HG03095 (cell line): Measurements from ENCODE around the gene BRD9.
"Not testable (repeated sequence)": the region's sequence is repeated elsewhere in the genome, so short reads cannot be mapped to it uniquely, and the experiment has no call there.

Experiments
- ATAC-seq: cut with Tn5 transposase; IDR thresholded peaks from one replicate; pipeline ENCODE4 v1.9.1; 2021; ENCODE audit warnings: moderate library complexity; ENCODE audit not compliant: unreplicated experiment

The BRD9 gene

GRCh38 chr5:846602-847091 is 46.0 kb downstream of the BRD9 start:
- not testable (repeated sequence) for ATAC-seq

- ATAC-seq = not testable (repeated sequence)
These were observed 46.7 kb downstream of the BRD9 start for GRCh38 chr5:845676-846601.

GRCh38 chr5:845031-845675 is 47.4 kb downstream of the BRD9 start:
- not testable (repeated sequence) for ATAC-seq

GRCh38 chr5:844426-844825 is 48.2 kb downstream of the BRD9 start:
- not testable (repeated sequence) for ATAC-seq

DNA sequence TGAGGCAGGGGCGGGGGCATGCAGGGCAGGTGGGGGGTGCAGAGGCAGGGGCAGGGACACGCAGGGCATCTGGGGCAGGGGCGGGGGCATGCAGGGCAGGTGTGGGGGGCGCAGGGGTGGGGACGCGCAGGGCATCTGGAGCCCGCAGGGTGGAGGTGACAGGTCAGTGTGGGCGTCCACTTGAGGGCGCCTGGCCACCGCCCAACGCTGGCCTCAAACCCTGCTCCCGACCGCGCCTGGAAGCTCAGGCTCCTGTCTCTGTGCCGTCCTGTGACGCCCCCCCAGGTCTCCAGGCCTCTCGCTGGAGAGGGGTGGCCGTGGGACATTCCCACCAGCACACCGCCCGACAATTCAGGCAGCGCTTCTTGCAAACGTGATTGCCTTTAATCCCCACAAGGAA is 48.7 kb downstream of the BRD9 start:
- ATAC-seq = not testable (repeated sequence)

DNA sequence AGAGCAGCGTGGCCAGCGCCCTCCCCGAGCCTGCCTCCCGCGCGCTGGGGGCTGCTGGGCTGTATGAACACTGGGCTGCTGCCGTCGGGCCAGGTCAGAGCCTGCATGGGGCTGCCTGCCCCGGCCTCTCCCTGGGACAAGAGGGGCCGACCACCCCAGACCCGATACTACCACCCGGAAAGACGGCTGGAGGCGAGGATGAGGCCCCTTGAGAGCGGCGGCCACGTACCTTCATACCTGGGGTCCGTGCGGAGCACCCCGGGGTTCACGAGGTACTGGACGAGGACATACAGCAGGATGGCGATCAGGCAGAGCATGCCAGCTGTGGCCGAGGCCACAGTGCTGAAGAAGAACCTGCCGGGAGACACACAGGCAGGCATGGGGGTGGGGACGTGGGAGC is 49.2 kb downstream of the BRD9 start:
- ATAC-seq = not testable (repeated sequence)

DNA sequence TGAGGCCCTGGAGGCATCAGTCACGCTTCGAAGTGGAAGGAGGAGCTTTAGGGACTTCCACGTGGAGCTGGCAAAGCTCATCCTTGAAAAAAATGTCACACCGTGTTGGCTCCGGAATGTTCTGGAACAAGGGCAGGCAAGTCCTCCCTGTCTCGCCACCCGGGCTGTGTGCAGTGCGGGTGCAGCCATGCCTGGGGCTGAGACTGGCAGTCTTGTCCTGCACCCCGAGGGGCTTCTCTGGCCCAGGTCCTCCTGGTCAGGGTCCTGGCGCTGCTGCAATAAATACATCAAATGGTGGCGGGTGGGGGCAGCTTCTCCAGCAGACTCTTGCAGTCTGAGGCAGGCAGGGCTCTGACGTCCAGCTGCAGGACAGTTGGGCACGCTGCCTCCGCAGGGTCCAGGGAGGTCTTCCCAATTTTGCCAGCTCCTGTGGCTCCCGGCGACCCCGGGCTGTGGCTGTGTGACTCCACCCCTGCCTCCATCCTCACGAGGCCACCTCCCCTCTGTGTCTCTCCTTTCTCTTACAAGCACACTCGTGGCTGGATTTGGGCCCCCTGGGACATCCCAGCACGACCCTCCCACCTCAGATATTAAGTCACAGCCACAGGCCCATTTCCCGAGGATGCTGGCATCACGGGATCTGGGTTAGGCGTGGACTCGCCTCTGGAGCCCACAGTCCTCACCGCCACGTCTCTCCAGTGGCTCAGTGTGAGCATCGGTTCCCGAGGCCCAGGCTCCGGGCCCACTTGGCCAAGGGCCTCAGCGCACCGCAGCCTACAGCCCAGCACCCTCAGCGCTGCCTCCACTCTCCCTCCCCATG is 50.0 kb downstream of the BRD9 start:
- ATAC-seq = not testable (repeated sequence)

DNA sequence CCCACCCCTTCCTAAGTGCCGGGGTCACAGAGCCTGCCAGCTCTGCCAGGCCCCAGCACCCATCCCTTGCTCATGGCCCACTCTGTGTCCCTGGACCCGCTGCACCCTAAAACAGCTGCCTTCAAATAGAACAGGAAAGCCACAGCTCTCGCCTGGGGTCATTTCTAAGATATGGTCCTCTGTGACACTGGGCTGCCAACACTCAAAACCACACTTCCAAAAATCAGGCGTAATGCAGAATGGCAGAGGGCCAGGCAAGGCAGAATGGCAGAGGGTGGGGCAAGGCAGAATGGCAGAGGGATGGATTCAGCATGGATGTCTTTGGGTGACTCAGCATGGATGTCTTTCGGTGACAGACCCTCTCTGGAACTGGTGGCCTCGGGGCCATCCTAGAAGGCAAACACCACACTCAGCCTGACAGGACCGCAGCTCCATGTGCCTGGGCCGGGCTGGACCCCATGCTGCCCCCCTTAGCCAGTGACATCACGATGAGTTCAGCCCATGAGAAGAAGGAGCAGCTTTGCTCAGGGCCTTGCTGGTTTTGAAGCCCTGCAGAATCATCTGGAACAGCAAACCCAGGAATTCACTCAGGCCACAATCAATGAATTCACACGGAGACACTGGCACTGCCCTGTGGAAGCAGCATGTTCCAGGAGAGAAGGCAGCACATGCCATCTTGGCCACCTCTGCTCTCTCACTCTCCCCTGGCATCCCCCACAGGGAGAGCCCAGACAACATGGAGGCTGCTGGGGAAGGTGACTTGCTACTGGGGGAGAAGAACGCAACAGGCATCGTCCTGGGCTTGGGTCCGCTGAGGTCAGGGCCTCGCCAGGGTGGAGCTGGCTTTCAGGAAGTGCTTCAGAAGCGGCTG is 50.8 kb downstream of the BRD9 start:
- ATAC-seq = not testable (repeated sequence)

- ATAC-seq = not testable (repeated sequence)
These were observed 51.6 kb downstream of the BRD9 start for GRCh38 chr5:840974-841435.

- ATAC-seq = not testable (repeated sequence)
These were observed 52.3 kb downstream of the BRD9 start for GRCh38 chr5:840118-840973.

DNA sequence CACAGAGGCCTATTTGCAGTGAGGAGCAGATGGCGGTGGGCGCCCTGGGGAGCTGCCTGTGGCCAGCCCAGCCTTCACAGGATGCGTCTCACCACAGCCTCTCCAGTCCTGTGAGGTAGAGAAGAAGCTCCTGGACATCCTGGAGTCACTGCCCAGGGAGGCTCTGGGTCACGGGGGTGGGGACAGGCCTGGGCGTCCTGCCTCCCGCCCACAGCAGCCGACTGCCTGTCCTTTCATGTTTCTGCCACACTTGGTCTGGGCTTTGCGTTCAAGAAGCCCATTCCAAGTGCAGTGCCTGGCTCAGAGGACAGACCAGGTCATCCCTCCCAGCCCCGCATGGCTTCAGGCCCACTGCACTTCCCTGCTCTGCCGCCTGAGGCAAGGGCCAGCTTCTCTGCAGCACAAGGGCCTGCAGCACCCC is 54.2 kb downstream of the BRD9 start:
- not testable (repeated sequence) for ATAC-seq

- not testable (repeated sequence) for ATAC-seq
These were observed 54.9 kb downstream of the BRD9 start for GRCh38 chr5:837621-838121.

- not testable (repeated sequence) for ATAC-seq
These were observed 56.5 kb downstream of the BRD9 start for GRCh38 chr5:835933-836612.

DNA sequence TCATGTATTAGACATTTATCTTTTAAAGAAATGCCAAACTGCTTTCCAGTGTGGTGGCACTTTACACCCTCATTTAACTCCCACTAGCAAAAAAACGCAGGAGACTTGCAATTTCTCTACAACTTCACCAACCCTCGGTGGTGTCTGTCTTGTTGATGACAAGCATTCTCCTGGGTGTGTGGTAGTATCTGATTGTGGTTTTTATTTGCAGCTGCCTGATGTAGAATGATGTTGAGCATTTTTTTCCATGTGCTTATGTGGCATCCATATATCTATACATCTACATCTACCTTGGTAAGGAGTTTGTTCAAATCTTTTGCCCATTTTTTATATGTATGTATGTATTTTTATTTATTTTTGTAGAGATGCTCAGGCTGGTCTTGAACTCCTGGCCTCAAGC is 58.6 kb downstream of the BRD9 start:
- not testable (repeated sequence) for ATAC-seq

DNA sequence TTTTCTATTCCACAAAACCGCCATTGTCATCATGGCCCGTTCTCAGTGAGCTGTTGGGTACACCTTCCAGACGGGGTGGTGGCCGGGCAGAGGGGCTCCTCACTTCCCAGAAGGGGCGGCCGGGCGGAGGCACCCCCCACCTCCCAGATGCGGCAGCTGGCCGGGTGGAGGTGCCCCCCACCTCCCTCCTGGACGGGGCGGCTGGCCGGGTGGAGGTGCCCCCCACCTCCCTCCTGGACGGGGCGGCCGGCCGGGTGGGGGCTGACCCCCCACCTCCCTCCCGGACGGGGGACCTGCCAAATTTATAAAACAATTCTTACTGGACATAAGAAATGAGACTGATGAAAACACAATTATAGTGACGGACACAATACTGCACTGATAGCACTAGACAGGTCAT is 64.4 kb downstream of the BRD9 start:
- not testable (repeated sequence) for ATAC-seq

GRCh38 chr5:825544-825943 is 67.1 kb downstream of the BRD9 start:
- ATAC-seq = not testable (repeated sequence)

DNA sequence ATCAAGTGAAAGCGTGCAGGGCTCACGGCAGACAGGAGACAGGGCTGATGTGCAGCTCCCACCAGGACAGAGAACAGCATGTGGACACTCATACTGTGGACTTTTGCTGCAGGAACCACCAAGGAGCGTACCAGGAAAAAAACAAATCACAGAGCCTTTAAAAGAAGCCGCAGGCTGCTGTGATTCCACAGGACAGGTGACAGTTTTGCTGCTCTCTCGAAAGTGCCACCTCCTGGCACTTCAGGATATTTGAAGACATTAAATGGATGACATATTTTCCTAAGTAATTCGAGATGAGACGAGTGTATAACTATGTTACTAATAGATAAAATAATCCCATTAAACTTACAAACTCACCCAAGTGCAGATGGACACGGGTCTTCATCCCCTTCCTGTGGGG is 71.1 kb downstream of the BRD9 start:
- ATAC-seq = no peak

- ATAC-seq = no peak
These were observed 72.4 kb downstream of the BRD9 start for GRCh38 chr5:820245-820644.
